ENCODE measurements around the gene GAS2.

Gene GAS2

DNA sequence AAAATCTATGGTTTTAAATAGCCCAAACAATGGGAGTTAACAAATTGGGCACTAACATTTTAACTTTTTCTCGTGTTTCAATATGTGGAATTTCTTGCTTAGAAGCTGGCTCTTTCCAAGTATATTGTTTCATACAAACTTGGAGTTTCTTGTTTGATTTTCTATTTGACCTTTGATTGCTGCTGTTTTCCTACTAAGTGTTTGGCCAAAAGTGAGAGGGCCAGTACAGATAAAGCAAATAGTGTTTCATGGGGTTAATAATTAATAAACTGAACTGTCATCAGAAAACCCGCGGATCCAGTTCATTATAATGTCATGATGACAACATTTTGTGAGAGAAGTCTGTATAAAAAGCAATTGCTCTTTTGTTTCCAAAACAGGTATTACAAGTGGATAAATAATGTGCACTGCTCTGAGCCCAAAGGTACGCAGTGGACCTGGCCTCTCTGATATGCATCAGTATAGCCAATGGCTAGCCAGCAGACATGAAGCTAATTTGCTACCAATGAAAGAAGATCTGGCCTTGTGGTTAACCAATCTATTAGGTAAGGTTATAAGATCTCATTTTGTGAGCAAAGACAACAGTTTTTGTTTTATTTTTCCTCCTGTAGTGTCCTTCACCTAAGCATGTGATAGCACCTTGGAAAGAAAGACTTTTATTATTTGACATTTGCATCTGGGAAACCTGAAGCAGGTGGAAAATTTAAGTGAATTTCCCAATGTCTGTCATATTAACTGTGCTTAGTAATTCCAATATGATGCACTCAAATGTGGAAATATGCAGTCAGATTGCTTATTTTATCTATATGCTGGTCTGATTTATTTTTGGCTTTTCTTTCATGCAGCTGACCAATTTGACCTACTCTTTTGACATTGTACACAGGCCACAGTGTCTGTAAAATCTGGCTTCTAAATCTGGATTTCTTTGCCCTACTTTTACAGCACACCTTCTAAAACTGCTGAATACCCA lies 8.3 kb downstream of the GAS2 start:
- no peak for DNase-seq

DNA sequence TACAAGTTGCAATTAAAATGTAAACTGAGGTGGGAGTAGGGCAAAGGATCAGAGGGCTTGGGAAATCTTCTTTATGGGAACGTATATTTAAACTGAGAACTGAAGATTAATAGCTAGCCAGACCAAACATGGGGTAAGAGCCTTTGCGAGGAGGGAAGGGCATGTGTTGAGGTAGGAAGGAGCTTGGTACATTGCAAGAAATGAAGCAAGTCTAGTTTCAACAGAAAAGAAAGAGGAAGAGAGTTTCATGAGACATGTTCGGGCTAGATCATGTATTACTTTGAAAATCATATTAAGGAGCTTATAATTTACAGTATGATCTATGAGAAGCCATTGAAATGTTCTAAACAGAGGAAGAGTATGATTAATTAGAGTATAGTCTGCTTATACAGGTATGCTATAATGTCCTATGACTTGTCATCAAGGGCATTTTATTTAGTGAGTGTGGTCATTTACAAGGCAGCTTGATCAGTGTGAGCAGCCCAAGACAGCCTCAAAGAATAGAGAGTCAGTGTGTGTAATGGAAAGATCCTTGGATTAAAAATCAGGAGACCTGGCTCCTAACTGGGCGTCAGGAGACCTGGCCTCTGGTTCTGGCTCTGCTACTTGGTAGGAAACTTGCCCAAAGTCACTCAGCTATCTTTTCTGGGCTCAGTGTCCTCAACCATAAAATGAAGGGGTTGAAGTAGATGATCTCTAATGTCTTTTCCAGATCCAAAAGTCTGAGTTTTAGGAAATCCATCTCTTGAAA lies 10.9 kb downstream of the GAS2 start:
- no peak for DNase-seq

GRCh38 chr11:22680628-22681027 lies 14.2 kb downstream of the GAS2 start:
- no peak for DNase-seq

DNA sequence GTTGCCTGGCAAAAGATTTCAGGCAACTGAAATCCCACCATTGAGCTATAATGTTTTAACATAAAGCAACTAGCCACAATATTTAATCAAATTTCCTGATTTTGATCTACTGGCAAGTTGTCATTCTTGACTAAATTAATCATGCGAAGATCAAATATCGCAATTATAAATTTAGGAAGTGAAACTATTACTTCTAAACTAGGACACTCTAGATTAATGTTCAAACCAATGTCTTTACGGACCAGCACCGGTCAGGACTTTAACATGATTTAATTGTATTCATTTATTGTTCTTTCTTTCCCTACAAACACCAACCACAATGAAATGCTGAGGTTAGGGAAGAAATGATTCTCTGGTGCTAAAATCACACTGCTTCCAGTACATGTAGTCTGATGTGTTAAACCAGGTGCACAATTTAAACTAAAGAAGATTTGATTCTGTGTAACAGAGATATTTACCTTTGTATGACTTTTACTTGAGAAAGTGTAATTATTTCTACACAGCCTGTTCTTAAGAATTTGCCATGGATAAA lies 14.9 kb downstream of the GAS2 start:
- no peak for DNase-seq

DNA sequence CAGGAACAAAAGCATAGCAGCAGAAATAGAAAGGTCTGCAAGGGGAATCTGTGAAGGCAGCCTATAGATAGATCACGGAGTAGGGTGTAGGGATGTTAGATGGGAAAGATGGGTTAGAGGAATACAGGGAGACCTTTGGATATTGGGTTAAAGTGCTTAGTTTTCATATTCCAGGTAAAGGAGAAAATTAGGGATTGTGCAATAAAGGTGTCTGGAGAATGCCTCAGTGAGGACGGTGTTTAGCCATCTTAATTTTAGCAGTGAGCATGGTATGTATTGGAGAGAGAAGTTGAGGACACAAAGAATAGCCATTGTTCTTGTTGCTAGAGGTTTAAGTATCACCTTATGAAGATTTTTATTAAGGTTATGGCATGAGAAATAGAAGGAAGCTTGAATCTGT lies 17.7 kb downstream of the GAS2 start:
- no peak for DNase-seq

DNA sequence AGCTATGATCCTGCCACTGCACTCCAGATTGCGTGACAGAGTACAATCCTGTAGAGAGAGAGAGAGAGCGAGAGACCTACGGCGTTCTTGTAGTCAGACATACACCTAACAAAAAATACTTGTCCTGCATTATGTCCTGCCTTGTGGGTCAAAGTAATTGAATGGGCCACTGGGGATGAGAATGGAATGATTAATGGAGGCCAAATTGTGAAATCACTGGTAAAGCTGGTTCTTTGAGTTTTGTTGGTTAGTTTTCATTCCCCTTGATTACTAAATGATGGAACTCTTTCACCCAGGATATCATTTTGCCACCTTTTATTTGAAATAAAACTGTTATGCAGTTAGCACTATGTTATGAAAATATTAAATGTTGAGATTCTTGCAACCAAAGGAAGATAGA lies 18.7 kb downstream of the GAS2 start:
- DNase-seq = no peak

DNA sequence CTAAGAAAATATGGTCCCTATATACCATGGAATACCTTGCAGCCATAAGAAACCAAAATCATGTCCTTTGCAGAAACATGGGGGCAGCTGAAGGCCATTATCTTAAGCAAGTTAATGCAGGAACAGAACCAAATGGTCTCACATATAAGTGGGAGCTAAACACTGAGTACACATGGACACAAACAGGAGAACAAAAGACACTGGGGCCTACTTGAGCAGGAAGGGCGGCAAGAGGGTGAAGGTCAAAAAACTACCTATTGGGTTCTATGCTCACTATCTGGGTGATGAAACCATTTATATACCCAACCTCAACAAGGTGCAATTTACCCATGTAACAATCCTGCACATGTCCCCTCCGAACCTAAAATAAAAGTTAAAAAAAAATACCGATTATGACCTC lies 22.5 kb downstream of the GAS2 start:
- DNase-seq = no peak

- DNase-seq = no peak
Observed at GRCh38 chr11:22690257-22690656, 23.8 kb downstream of the GAS2 start.

GRCh38 chr11:22690871-22691270 lies 24.5 kb downstream of the GAS2 start:
- no peak for DNase-seq

GRCh38 chr11:22699388-22699787 lies 33.0 kb downstream of the GAS2 start:
- DNase-seq = no peak

- no peak for DNase-seq
Observed at GRCh38 chr11:22702031-22702430, 35.6 kb downstream of the GAS2 start.

DNA sequence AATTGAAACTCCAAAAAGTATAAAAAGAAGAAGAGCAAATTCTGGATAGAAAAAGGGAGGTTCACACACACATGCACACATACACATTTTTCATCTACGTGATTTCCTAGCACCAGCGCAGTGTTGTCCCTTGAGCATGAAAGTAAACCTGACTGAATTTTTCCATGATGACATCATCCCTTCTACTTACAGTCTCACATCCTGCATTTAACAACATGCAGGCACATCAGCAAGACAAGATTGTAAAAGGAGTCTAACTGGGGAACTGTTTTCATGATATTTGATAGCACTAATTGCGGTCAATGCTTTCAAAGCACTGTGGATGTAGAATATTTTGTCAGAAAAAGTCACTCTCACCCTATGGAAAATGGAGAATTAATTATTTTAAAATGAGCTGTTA lies 36.6 kb downstream of the GAS2 start:
- peak; percentile 54 for DNase-seq

DNA sequence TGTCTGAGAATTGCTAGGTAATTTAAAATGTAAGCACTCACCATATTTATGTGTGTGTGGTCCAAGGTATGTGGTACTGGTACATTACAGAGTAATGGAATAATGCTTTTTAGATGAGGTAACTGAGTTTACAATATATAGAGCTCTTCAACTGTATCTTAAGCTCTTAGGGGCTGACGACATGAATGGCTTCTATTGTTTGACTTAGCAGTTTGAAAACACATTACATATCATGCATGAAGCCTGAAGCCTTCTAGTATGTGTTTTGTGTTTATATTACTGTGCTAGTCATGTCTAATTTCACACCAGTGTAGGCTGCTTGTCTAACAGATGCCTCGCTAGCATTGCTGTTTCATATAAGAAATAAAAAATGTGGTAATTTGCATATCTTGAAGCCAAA lies 37.2 kb downstream of the GAS2 start:
- no peak for DNase-seq

GRCh38 chr11:22707119-22707899 lies 40.9 kb downstream of the GAS2 start:
- DNase-seq = no peak

GRCh38 chr11:22711071-22711770 lies 44.8 kb downstream of the GAS2 start:
- DNase-seq = peak; percentile 35

DNA sequence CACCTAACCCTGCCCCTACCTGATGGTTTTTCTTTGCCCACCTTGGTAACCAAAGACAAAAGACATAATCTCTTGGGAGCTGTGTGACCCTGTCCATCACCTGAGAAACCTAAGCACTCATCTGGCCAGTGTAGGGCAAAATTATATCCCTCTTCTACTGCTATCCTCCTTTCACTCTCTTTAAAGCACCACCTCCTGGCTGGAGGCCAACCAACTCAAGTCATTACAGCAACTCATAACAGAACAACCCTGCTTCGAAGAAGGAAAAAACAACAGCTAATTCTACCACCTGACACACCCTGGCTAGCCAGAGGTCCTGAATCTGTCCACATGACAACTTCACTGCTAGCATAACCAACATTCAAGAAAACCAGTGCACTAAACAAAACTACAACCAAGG lies 45.5 kb downstream of the GAS2 start:
- DNase-seq = no peak

- DNase-seq = no peak
Observed at GRCh38 chr11:22713336-22713735, 46.9 kb downstream of the GAS2 start.

- no peak for DNase-seq
Observed at GRCh38 chr11:22715971-22716370, 49.6 kb downstream of the GAS2 start.

GRCh38 chr11:22720457-22720856 lies 54.0 kb downstream of the GAS2 start:
- DNase-seq = no peak

- DNase-seq = no peak
Observed at GRCh38 chr11:22723274-22723673, 56.9 kb downstream of the GAS2 start.

DNA sequence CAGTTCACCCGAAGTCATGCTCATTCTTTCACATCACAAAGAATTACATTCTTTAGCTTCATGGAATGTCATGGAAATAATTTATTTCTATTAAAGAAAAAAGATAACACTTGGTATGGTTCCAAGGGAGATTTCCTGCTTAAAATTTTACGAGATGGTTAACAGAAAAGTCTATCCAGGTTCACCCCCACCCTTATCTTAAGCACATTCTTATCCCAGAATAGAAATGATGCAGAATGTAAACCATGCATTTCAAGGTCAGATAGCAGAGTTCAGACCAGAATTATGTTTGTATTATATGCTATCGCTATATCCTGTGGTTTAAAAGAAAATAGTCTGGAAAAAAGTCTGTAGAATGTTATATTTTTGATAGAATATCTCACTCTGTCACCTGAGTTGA lies 58.7 kb downstream of the GAS2 start:
- no peak for DNase-seq

DNA sequence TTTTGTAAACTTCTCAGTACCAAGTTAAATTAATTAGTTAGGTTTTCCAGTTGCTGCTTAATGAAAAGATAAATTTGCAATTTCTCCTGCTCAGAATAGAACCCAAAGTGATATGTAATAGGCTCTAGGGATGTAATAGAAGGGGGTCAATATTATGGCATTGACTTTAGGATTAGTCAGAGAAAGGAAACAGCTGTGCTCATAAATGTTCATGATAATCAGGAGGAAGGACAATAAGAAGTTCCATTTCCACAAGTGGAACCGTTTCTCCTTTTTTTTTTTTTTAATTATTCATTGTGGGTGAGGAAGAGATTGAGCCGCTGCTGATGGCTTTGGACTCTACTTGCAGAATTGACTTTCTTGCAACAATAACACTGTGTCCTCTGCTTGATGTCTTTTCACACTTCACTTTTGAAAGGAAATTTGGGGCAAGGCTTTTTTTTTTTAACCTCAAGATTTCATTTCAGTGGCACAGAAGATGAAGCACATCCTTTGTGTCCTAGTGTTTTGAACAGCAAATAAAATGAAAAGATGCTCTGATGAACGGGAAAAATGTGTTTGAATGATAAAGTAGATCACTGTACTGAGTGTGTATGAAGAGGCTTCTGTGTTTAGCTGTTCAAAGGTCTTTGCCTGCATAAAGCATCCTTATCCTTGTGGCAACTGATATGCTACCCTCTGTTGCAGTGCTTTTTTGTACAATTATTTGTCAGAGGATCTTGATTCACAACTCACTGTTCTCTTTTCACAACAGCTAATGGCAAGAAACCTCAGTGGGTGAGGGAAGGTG lies 62.4 kb downstream of the GAS2 start:
- no peak for DNase-seq
